Epithelial cell of esophagus (primary cell): ENCODE measurements around the gene ABCC4.
"Not testable (repeated sequence)": the region's sequence is repeated elsewhere in the genome, so short reads cannot be mapped to it uniquely, and the experiment has no call there.

Experiments
- DNase-seq: peaks from one replicate; pipeline ENCODE4 v3.0.0; 2010; ENCODE audit warnings: low read depth
- H3K4me3 ChIP-seq: 2 replicates; pipeline ENCODE4 v1.5.1; 2011; ENCODE audit warnings: mild to moderate bottlenecking, low read length, control low read depth
- TF ChIP-seq, protein P1 (sequence below): IDR thresholded peaks from 2 replicates; pipeline ENCODE4 v1.5.1; 2011; ENCODE audit warnings: low read depth, mild to moderate bottlenecking, low read length, control low read depth, inconsistent platforms; ENCODE audit not compliant: insufficient read depth; ENCODE audit errors: missing control alignments

ABCC4 gene

GRCh38 chr13:95209109-95209508 lies 92.1 kb downstream of the ABCC4 start:
- H3K4me3 ChIP-seq = no peak overlapping the region
- TF ChIP-seq, protein P1, sequence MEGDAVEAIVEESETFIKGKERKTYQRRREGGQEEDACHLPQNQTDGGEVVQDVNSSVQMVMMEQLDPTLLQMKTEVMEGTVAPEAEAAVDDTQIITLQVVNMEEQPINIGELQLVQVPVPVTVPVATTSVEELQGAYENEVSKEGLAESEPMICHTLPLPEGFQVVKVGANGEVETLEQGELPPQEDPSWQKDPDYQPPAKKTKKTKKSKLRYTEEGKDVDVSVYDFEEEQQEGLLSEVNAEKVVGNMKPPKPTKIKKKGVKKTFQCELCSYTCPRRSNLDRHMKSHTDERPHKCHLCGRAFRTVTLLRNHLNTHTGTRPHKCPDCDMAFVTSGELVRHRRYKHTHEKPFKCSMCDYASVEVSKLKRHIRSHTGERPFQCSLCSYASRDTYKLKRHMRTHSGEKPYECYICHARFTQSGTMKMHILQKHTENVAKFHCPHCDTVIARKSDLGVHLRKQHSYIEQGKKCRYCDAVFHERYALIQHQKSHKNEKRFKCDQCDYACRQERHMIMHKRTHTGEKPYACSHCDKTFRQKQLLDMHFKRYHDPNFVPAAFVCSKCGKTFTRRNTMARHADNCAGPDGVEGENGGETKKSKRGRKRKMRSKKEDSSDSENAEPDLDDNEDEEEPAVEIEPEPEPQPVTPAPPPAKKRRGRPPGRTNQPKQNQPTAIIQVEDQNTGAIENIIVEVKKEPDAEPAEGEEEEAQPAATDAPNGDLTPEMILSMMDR = no peak
- DNase-seq = no peak

DNA sequence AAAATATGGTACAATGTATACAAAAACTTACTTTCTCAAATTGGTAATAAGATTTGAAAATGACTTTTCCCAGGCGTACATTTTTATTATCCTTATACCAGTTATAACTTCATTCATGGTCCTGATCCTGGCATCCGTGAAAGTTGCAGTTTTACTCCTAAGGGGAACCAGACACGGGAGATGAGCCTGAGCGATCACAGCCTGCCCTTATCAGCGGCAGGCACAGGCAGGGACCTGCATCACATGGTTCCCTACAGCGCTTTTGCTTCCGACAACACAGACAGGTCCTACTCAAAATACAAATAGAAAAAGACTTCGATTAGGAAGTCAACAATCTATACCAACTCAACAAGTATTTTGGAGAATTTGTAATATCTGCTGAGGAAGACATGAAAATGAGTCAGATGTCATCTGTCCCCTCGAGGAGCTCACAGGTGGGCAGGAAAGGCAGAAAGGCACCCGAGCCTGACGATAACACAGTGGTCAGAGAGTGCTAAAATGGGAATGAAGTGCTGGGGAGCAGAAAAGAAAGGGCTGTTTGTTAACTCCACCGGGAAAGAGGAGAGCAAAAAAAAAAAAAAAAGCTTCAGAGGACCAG lies 93.4 kb downstream of the ABCC4 start:
- TF ChIP-seq, protein P1 = no peak
- no peak overlapping the region for H3K4me3 ChIP-seq
- DNase-seq = no peak

DNA sequence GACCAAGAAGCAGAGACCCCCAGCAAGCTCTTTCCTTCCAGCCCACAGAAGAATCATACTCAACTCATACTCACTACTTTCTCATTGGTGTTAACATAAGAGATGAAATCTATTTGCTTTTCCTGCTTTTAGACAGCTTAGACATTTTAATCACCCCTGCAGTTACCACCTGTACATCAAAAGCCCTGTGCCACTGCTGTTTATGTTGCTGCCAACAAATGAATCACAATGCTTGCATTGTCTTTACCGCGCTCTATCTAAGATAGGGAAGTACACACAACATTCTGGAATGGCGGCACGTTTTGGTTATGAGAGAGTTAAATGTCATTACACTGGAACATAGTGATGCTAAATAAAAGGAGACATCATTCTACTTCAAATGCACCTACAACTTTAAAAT lies 95.1 kb downstream of the ABCC4 start:
- no peak overlapping the region for H3K4me3 ChIP-seq
- DNase-seq = no peak
- TF ChIP-seq, protein P1 = no peak

GRCh38 chr13:95204231-95204765 lies 97.0 kb downstream of the ABCC4 start:
- TF ChIP-seq, protein P1 = no peak
- DNase-seq = no peak
- H3K4me3 ChIP-seq = no peak overlapping the region

GRCh38 chr13:95201814-95202651 lies 99.2 kb downstream of the ABCC4 start:
- TF ChIP-seq, protein P1 = no peak
- DNase-seq = no peak
- no peak overlapping the region for H3K4me3 ChIP-seq

DNA sequence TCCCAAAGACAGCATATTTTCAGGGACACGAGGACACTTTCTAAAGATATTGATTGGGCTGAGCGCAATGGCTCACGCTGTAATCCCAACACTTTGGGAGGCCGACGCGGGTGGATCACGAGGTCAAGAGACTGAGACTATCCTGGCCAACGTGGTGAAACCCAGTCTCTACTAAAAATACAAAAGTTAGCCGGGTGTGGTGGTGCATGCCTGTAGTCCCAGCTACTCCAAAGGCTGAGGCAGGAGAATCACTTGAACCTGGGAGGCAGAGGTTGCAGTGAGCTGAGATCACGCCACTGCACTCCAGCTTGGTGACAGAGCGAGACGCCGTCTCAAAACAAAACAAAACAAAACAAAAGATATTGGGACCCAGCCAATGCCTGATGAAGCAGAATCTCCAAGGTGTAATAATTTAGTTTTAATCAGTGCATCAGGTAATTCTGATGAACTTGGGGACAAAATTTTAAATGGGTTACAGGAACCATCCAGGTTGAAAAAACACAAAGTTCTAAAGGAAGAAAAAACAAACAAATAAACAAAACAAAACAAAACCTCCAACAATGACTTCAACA lies 100.8 kb downstream of the ABCC4 start:
- H3K4me3 ChIP-seq, DNase-seq: not testable (repeated sequence)

GRCh38 chr13:95199896-95200295 lies 101.4 kb downstream of the ABCC4 start:
- TF ChIP-seq, protein P1 = no peak
- H3K4me3 ChIP-seq = no peak overlapping the region
- DNase-seq = no peak

DNA sequence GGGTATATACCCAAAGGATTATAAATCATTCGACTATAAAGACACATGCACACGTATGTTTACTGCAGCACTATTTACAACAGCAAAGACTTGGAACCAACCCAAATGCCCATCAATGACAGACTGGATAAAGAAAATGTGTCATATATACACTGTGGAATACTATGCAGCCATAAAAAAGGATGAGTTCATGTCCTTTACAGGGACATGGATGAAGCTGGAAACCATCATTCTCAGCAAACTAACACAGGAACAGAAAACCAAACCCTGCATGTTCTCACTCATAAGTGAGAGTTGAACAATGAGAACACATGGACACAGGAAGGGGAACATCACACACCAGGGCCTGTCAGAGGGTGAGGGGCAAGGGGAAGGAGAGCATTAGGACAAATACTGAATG lies 102.6 kb downstream of the ABCC4 start:
- not testable (repeated sequence) for H3K4me3 ChIP-seq, DNase-seq
